Measurements from ENCODE around the gene LRRC51.
A peak's percentile ranks its signal among the peaks of the same experiment; 100 is the strongest.

The LRRC51 gene

GRCh38 chr11:72072348-72072747 is 8.3 kb upstream of the LRRC51 start:
- peak; percentile 77 for DNase-seq

- DNase-seq: no peak
Measured at GRCh38 chr11:72075109-72075508, 5.5 kb upstream of the LRRC51 start.

- DNase-seq: no peak
Measured at GRCh38 chr11:72075756-72076155, 4.9 kb upstream of the LRRC51 start.

GRCh38 chr11:72078477-72078876 is 2.2 kb upstream of the LRRC51 start:
- no peak for DNase-seq

GRCh38 chr11:72079819-72080325 is 778 bp upstream of the LRRC51 start:
- no peak for DNase-seq

- DNase-seq: peak; percentile 59
Measured at GRCh38 chr11:72081184-72081644, 564 bp downstream of the LRRC51 start.

- peak; percentile 71 for DNase-seq
Measured at GRCh38 chr11:72081821-72082453, 1.3 kb downstream of the LRRC51 start.

- DNase-seq: no peak
Measured at GRCh38 chr11:72083414-72083813, 2.8 kb downstream of the LRRC51 start.

- DNase-seq: no peak
Measured at GRCh38 chr11:72084076-72084475, 3.4 kb downstream of the LRRC51 start.

- DNase-seq: no peak
Measured at GRCh38 chr11:72084965-72085364, 4.3 kb downstream of the LRRC51 start.

GRCh38 chr11:72085621-72086351 is 5.1 kb downstream of the LRRC51 start:
- peak; percentile 38 for DNase-seq

GRCh38 chr11:72088076-72088808 is 7.6 kb downstream of the LRRC51 start:
- DNase-seq: no peak

GRCh38 chr11:72091292-72091691 is 10.6 kb downstream of the LRRC51 start:
- DNase-seq: peak; percentile 86

GRCh38 chr11:72098741-72099140 is 18.1 kb downstream of the LRRC51 start:
- no peak for DNase-seq

GRCh38 chr11:72100009-72100408 is 19.4 kb downstream of the LRRC51 start:
- DNase-seq: no peak

- DNase-seq: no peak
Measured at GRCh38 chr11:72100462-72100861, 19.8 kb downstream of the LRRC51 start.

- no peak for DNase-seq
Measured at GRCh38 chr11:72102162-72102561, 21.5 kb downstream of the LRRC51 start.

GRCh38 chr11:72102631-72102945 is 21.9 kb downstream of the LRRC51 start:
- no peak for DNase-seq

GRCh38 chr11:72102946-72103753 is 22.5 kb downstream of the LRRC51 start, which contains the start of gene LAMTOR1:
LAMTOR1 (minus strand) TSS chr11:72103297; CDS start chr11:72103224, 73 bp downstream.
- peak; percentile 100 for DNase-seq

GRCh38 chr11:72103754-72104167 is 23.1 kb downstream of the LRRC51 start:
- no peak for DNase-seq

GRCh38 chr11:72105888-72106287 is 25.2 kb downstream of the LRRC51 start, which contains the start of gene TOMT:
TOMT (plus strand) TSS chr11:72105924; CDS start chr11:72105952, 28 bp downstream.
- no peak for DNase-seq

GRCh38 chr11:72111300-72112142 is 30.9 kb downstream of the LRRC51 start:
- no peak for DNase-seq
